ENCODE data around the gene KLHL36.
A peak's percentile ranks its signal among the peaks of the same experiment; 100 is the strongest.
"Not testable (repeated sequence)": the region's sequence is repeated elsewhere in the genome, so short reads cannot be mapped to it uniquely, and the experiment has no call there.

KLHL36 gene

GRCh38 chr16:84616515-84616914, 31.8 kb upstream of the KLHL36 start:
- DNase-seq, result peak in 1 of 5 experiments; percentile 46

GRCh38 chr16:84617041-84617790, 31.1 kb upstream of the KLHL36 start:
- peak in 3 of 5 experiments; percentile 36 to 69 (median 37) for DNase-seq

GRCh38 chr16:84617791-84618580, 30.3 kb upstream of the KLHL36 start, which contains the start of gene COTL1:
COTL1 (minus strand) TSS chr16:84618078; CDS start chr16:84617914, 164 bp downstream.
- DNase-seq, result peak; percentile 85 to 97 (median 90)

- no peak for DNase-seq
Measured at GRCh38 chr16:84618581-84619460, 29.5 kb upstream of the KLHL36 start.

- DNase-seq, result not testable (repeated sequence)
Measured at GRCh38 chr16:84620913-84621312, 27.4 kb upstream of the KLHL36 start.

GRCh38 chr16:84625556-84625955, 22.8 kb upstream of the KLHL36 start:
- DNase-seq, result no peak

- no peak for DNase-seq
Measured at GRCh38 chr16:84628226-84628731, 20.0 kb upstream of the KLHL36 start.

GRCh38 chr16:84629580-84629979, 18.7 kb upstream of the KLHL36 start:
- no peak for DNase-seq

- no peak for DNase-seq
Measured at GRCh38 chr16:84630009-84630408, 18.3 kb upstream of the KLHL36 start.

- no peak for DNase-seq
Measured at GRCh38 chr16:84630446-84631152, 17.7 kb upstream of the KLHL36 start.

- DNase-seq, result no peak
Measured at GRCh38 chr16:84631153-84631466, 17.2 kb upstream of the KLHL36 start.

GRCh38 chr16:84631886-84632285, 16.4 kb upstream of the KLHL36 start:
- no peak for DNase-seq

- not testable (repeated sequence) for DNase-seq
Measured at GRCh38 chr16:84632862-84633261, 15.4 kb upstream of the KLHL36 start.

- no peak for DNase-seq
Measured at GRCh38 chr16:84633622-84634021, 14.7 kb upstream of the KLHL36 start.

GRCh38 chr16:84635702-84636101, 12.6 kb upstream of the KLHL36 start:
- no peak for DNase-seq

GRCh38 chr16:84637709-84638108, 10.6 kb upstream of the KLHL36 start:
- no peak for DNase-seq

GRCh38 chr16:84638231-84638806, 10.0 kb upstream of the KLHL36 start:
- peak in 1 of 5 experiments; percentile 61 for DNase-seq

- DNase-seq, result no peak
Measured at GRCh38 chr16:84640145-84640544, 8.2 kb upstream of the KLHL36 start.

- peak in 1 of 5 experiments; percentile 46 for DNase-seq
Measured at GRCh38 chr16:84641643-84642358, 6.5 kb upstream of the KLHL36 start.

GRCh38 chr16:84643180-84643583, 5.1 kb upstream of the KLHL36 start:
- no peak for DNase-seq

GRCh38 chr16:84643674-84644073, 4.6 kb upstream of the KLHL36 start:
- DNase-seq, result no peak
